HG02885 (cell line): Measurements from ENCODE around the gene FOXD4L3.
"Not testable (repeated sequence)": the region's sequence is repeated elsewhere in the genome, so short reads cannot be mapped to it uniquely, and the experiment has no call there.

Source experiments
- ATAC-seq: cut with Tn5 transposase; IDR thresholded peaks from one replicate; pipeline ENCODE4 v1.9.1; 2021; ENCODE audit warnings: mild to moderate bottlenecking; ENCODE audit not compliant: unreplicated experiment, poor library complexity

FOXD4L3 gene

DNA sequence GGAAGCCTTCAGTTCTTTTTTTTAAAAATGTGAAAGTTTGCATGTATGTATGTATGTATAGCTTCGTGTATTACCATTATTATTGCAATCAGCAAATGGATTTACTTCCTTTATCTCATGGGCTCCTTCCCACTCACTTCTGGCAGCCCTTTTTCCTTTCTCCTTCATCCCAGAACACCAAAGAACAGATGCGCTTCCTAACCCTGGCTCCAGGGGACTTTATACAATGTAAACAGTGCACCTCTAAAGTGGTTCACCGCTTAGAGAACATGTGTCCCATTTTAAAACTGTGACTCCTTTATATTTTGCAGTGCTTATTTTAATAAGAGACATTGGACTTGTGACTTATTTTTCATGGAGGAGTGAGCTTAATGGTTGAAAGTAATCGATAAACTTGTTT, 40.6 kb downstream of the FOXD4L3 start:
- ATAC-seq = not testable (repeated sequence)

DNA sequence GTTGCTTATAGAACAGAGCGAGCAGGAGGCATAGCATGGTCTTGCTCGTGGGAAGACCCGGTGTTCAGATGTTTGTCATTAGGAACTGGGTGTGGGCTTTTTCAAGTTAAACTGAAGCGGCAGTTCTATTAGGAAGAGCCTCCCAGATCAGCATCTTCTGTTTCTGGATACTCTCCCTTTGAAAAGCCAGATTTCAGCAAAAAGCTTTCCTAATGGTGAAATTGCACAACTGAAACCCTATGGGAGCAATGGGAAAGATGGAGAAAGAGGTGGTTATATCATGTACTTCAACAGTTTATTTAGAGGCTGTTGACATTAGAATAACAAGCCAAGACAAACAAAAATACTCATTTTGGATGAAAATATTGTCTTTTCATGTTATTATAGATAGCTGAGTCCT, 41.3 kb downstream of the FOXD4L3 start:
- not testable (repeated sequence) for ATAC-seq

DNA sequence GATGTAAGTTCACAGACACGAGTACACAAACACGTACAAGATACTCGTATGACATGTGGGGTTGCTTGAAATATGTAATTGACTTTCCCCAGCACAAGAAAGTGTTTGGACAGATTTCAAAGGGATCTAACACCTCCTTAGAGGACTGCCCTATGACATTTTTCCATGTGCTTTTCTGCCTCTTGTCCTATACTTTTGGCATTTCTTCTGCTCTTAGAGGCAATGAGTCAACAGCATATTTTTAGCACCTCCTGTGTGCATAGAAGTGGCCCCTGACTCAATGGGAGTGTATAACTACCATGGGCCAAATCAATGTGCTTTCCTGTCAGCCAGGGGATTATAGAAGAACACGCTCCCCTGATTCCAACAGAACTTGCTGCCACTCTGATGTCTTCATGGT, 49.0 kb downstream of the FOXD4L3 start:
- not testable (repeated sequence) for ATAC-seq
